Hematopoietic multipotent progenitor cell treated with erythropoietin and hydrocortisone succinate and interleukin-3 and kit ligand, for 17 days (in vitro differentiated cells): ENCODE results near the gene PPFIA1.
"Not testable (repeated sequence)": the region's sequence is repeated elsewhere in the genome, so short reads cannot be mapped to it uniquely, and the experiment has no call there.

Source experiments
- DNase-seq: peaks from one replicate; pipeline ENCODE4 v3.0.0-alpha.2; 2015; ENCODE audit warnings: low spot score

Gene PPFIA1

GRCh38 chr11:70326365-70326811 is 55.9 kb downstream of the PPFIA1 start:
- no peak for DNase-seq

DNA sequence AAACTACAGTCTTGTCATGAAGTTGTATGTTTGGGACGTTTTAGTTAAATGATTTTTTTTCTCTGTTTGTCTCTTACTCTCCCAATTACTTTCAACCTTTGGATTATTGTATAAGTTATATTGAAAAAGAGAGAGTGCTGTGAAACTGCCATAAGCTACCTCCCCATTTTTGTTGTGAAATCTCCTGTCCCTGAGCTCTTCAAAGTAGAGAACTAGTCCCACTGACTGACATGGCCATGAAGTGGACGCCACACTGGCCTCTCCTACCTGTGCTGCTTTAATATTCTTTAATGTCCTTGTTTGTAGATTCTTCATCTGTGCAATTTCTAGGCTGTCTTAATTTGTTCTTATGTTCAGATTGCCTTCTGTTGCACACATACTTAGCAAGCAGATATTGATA is 56.3 kb downstream of the PPFIA1 start:
- no peak for DNase-seq

DNA sequence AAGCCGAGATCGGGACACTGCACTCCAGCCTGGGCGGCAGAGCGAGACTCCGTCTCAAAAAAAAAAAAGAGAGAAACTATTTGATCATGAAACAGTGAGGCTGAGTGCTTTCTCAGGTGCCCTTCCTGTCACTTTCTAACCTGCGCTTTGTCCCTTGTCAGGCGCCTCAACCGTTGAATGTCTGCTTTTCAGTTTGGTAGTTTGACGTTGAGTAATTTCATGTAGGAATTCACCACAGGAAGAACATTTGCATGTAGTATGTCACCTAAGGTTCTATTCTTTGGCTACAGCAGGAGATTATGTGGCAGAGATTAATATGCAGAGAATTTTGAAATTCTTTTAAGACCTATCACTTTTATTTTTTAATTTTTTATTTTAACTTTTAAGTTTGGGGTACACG is 57.2 kb downstream of the PPFIA1 start:
- DNase-seq, result no peak

DNA sequence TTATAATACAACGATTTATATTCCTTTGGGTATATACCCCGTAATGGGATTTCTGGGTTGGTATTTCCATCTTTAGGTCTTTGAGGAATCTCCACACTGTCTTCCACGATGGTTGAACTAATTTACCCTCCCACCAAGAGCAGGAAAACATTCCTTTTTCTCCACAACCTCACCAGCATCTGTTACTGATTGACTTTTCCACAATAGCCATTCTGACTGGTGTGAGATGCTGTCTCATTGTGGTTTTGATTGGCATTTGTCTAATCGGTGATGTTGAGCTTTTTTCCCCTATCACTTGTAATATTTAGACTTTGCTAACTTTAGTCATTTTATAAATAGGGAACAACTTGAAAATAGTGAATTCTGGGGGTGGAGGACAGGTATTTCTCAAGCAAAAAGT is 58.1 kb downstream of the PPFIA1 start:
- DNase-seq, result no peak

DNA sequence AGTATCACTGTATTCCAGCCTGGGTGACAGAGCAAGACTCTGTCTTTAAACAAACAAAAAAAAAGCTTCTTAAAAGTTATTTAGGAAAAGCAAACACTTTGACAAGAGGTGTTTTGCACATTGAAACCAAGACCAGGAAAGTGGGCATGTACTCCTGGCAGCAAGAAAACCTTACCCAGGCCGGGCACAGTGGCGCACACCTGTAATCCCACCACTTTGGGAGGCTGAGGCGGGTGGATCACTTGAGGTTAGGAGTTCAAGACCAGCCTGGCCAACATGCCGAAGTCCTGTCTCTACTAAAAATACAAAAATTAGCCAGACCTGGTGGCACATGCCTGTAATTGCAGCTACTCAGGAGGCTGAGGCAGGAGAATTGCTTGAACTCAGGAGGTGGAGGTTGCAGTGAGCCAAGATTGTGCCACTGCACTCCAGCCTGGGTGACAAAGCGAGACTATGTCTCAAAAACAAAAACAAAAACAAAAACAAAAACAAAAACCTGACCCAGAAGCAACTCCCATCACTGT is 60.9 kb downstream of the PPFIA1 start:
- not testable (repeated sequence) for DNase-seq

- no peak for DNase-seq
These were observed 61.4 kb downstream of the PPFIA1 start for GRCh38 chr11:70331901-70332300.

- no peak for DNase-seq
These were observed 62.1 kb downstream of the PPFIA1 start for GRCh38 chr11:70332567-70332966.

- DNase-seq, result no peak
These were observed 62.8 kb downstream of the PPFIA1 start for GRCh38 chr11:70333261-70333660.

DNA sequence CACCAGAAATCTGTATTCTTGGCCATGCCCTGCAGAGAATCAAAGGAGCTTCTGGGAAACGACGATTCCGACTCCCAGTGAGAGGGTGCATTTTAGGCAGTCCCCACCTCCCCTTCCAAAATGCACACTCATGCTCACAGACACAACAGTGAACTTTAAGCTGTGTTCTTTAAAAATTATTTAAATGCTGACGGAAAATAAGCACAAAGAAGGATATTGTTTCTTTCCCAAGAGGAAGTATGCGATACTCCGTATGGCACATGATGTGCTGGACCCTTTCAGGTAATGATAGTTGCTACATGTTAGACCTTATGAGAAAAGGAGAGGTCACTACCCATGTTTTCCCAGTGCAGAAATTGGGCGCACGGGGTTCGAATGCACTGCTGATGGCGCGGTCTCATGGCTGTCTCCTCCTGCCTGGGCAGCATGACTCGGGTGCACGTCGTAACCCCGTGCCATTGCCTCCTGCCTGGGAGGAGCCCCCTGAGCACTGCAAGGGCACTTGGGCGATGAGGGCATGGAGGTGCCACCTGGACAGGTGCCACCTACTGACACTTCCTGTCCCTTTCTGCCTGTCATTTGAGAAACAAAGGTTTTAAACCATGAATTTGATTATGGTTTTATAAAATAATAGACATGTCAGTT is 64.0 kb downstream of the PPFIA1 start:
- DNase-seq, result no peak

- peak; percentile 19 for DNase-seq
These were observed 65.0 kb downstream of the PPFIA1 start for GRCh38 chr11:70335511-70335910.

GRCh38 chr11:70338594-70338993 is 68.1 kb downstream of the PPFIA1 start:
- no peak for DNase-seq

DNA sequence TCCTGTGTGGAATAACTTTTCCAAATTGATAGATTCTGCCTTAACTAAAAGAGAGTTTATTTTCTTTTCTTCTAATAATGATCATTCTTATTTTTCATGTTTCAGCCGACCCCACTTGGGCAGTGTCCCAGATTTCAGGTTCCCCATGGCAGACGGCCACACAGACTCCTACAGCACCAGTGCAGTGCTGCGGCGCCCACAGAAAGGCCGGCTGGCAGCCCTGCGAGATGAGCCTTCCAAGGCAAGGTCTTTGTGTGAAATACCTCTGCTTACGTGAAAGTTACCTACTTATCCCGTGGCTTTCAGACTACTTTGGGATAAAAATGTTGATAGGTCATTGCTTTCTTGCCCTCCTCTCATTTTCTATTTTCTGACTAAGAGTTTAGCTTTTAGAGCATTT is 68.6 kb downstream of the PPFIA1 start:
- DNase-seq, result no peak

- DNase-seq, result no peak
These were observed 71.5 kb downstream of the PPFIA1 start for GRCh38 chr11:70341881-70342429.

DNA sequence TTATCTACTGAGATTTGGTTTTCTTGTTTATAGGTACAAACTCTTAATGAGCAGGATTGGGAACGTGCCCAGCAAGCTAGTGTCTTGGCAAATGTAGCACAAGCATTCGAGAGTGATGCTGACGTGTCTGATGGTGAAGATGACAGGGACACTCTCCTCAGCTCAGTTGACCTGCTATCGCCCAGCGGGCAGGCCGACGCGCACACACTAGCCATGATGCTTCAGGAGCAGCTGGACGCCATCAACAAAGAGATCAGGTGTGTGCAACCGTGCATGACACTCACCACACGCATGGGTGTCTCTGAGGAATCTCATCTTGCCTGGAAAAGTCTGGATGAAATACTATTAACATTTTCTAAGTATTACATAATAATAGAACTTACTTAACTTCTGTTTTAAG is 73.1 kb downstream of the PPFIA1 start:
- no peak for DNase-seq

DNA sequence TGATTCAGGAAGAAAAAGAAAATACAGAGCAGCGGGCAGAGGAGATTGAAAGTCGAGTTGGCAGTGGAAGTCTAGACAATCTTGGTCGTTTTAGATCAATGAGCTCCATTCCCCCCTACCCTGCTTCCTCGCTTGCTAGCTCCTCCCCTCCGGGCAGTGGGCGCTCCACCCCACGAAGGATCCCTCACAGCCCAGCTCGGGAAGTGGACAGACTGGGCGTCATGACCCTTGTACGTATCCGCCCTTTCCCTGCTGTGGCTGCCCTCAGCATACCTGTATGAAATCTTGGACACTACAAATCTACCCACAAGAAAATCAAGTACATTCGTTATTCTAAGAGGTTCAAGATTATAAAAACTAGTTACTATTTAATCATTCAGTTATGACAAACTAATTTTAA is 77.7 kb downstream of the PPFIA1 start:
- no peak for DNase-seq

GRCh38 chr11:70348608-70349007 is 78.1 kb downstream of the PPFIA1 start:
- no peak for DNase-seq

DNA sequence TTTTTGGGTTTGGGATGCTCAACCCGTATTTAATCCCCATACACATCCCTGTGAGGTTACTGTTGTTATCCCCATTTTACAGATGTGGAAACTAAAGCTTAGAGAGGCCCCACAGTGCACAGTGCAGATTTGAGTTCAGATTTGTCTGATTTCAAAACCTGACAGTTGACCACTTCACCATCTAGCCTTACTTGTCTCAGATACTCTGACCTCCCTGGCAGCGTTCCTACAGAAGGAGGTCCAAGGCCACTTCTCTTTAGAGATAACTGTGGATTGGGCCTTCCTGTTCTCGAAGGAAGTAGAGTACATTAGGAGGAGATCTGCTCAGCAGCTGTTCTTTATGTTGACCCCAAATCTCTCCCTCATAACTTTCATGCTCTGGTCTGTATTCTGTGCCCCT is 81.2 kb downstream of the PPFIA1 start:
- no peak for DNase-seq

DNA sequence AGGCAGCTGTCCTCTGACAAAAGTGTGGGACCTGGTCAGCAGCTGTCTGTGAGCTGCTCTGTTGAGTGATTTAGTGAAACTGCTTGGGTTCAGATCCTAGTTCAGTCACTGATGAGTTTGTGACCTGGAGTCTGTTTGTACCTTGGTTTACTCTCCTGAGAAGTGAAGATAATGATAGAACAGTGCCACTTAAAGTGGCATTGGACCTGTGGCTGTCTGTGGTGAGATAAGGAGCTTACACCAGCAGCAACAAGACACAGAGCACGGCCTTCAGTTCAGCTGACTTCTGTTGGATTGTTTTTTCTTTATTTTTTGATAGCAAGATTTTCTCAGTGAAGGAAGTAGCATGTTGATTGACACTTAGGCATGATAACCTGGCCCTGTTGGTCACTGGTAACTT is 81.6 kb downstream of the PPFIA1 start:
- DNase-seq, result no peak

- no peak for DNase-seq
These were observed 82.1 kb downstream of the PPFIA1 start for GRCh38 chr11:70352601-70353000.

- no peak for DNase-seq
These were observed 82.8 kb downstream of the PPFIA1 start for GRCh38 chr11:70353329-70353728.

DNA sequence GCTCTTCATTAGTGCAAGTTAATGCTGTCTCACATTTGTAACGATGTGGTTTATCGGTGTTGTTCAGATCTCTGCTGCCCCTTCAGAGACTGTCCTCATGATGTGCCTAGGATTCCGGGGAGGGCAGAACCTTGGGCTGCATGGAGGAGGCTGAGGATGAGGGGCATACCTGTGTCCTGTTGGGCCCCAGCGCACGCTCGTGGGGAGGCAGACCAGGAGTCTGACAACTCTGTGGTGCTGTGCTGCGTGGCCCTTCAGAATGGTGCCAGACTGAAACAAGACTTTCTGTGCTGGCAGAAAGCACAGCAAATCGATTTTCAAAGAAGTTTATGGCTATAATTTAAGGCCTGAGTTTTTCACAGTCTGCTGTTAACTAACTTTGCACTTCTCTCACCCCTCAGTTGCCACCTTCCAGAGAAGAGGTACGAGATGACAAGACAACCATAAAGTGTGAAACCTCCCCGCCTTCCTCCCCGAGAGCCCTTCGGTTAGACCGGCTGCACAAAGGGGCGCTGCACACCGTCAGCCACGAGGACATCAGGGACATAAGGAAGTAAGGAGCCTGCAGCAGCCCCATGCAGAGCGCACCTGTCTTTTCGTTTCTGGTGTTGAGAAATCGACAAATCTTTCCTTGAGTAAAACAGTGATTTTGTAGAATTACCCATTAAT is 83.5 kb downstream of the PPFIA1 start:
- DNase-seq, result no peak

GRCh38 chr11:70354629-70355028 is 84.1 kb downstream of the PPFIA1 start:
- DNase-seq, result no peak

GRCh38 chr11:70358753-70359152 is 88.3 kb downstream of the PPFIA1 start:
- no peak for DNase-seq
